Esophagus muscularis mucosa (tissue), 4 donors: Measurements from ENCODE around the gene UNC119B.

Experiments used
- CTCF ChIP-seq, 3 experiments: fragments of 200-600 bp in 2 of 3; fragments of 450-650 bp in 1 of 3; sonication (generic) in 2 of 3; IDR thresholded peaks; one replicate each; pipeline ENCODE4 v1.5.1; 2017 to 2019; ENCODE audit warnings: antibody characterized with exemption in 3 of 3, mild to moderate bottlenecking in 2 of 3, moderate library complexity in 1 of 3
- EP300 ChIP-seq: sonication (generic); formaldehyde crosslinking; IDR thresholded peaks from one replicate; pipeline ENCODE4 v1.6.1; 2017; ENCODE audit warnings: antibody characterized with exemption
- POLR2A ChIP-seq: fragments of 450-650 bp; IDR thresholded peaks from one replicate; pipeline ENCODE4 v1.6.1; 2017; ENCODE audit warnings: antibody characterized with exemption, moderate library complexity, mild to moderate bottlenecking, low read depth
- POLR2AphosphoS5 ChIP-seq, 2 donors: sonication (generic); formaldehyde crosslinking; IDR thresholded peaks; one replicate each; pipeline ENCODE4 v1.6.1; 2017; ENCODE audit warnings: antibody characterized with exemption in 2 of 2

- TF ChIP-seq CTCF (IDR thresholded peaks at IDR 0.05) (no peak), POLR2A (no peak), POLR2AphosphoS5 (IDR thresholded peaks at IDR 0.05) (no peak), EP300 (no peak)
Observed at GRCh38 chr12:120703311-120703942, 6.8 kb upstream of the UNC119B start.
